Cortex of kidney (tissue), 1 donor: ENCODE data around the gene ABCA2.

Source experiments
- DNase-seq: peaks from one replicate; lab custom pipeline; 2025; lab: John Stamatoyannopoulos, UW

Gene ABCA2

GRCh38 chr9:136995772-136996311 is 32.2 kb downstream of the ABCA2 start:
- DNase-seq = no peak

GRCh38 chr9:136995362-136995761 is 32.7 kb downstream of the ABCA2 start:
- no peak for DNase-seq

GRCh38 chr9:136994888-136995230 is 33.2 kb downstream of the ABCA2 start:
- DNase-seq = no peak

GRCh38 chr9:136994180-136994887 is 33.7 kb downstream of the ABCA2 start:
- DNase-seq = no peak

- no peak for DNase-seq
Observed at GRCh38 chr9:136992819-136993369, 35.1 kb downstream of the ABCA2 start.

GRCh38 chr9:136991993-136992818 is 35.8 kb downstream of the ABCA2 start, which contains the start of gene PAXX:
Gene PAXX (plus strand): TSS chr9:136992422. CDS start chr9:136992444, 22 bp downstream.
- DNase-seq = no peak

GRCh38 chr9:136990242-136990911 is 37.7 kb downstream of the ABCA2 start:
- DNase-seq = no peak

GRCh38 chr9:136988872-136989271 is 39.2 kb downstream of the ABCA2 start:
- no peak for DNase-seq

- no peak for DNase-seq
Observed at GRCh38 chr9:136985853-136986252, 42.2 kb downstream of the ABCA2 start.

GRCh38 chr9:136985027-136985602 is 42.9 kb downstream of the ABCA2 start:
- no peak for DNase-seq

- DNase-seq = no peak
Observed at GRCh38 chr9:136984464-136985026, 43.5 kb downstream of the ABCA2 start.

- no peak for DNase-seq
Observed at GRCh38 chr9:136983656-136984314, 44.3 kb downstream of the ABCA2 start.

- DNase-seq = no peak
Observed at GRCh38 chr9:136983167-136983566, 44.9 kb downstream of the ABCA2 start.

GRCh38 chr9:136982232-136983051 is 45.6 kb downstream of the ABCA2 start, which contains the start of gene LCNL1:
Gene LCNL1 (plus strand): TSS chr9:136982993. CDS start chr9:136983587, 594 bp downstream.
- DNase-seq = no peak

GRCh38 chr9:136981588-136982231 is 46.3 kb downstream of the ABCA2 start:
- no peak for DNase-seq

- DNase-seq = no peak
Observed at GRCh38 chr9:136980669-136981478, 47.2 kb downstream of the ABCA2 start.

- no peak for DNase-seq
Observed at GRCh38 chr9:136979769-136980587, 48.1 kb downstream of the ABCA2 start.
